ENCODE data around the gene IREB2. TPM values are rescaled to one million over a fixed set of nuclear protein-coding genes. Genes with fewer than 3 reads are reported as not detected.

IREB2 gene
- total RNA-seq, 1 experiment from 2014 or later, result 6.5 TPM

DNA sequence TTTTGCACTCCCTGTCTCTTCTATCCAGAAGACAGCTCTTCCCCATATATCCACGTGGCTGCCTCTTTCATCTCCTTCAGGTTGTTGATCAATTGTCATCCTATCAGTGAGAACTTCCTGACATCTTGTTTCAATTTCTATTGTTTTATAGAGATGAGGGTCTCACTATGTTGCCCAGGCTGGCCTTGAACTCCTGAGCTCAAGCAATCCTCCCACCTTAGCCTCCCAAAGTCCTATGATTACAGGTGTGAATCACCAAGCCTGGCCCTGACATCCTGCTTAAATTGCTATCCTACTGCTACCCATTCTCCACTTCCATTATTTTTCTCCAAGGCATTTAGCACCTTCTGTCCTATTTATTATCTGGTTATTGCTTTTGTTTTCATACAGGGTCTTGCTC is 44.9 kb upstream of the IREB2 start:
- H3F3A ChIP-seq (ENCODE audit: low read length, unreplicated experiment), result no peaks in the 10 kb centered on the region
- DNase-seq (no peak), ATAC-seq (no peak)
- H3K4me3 ChIP-seq (ENCODE audit: low read length), result no peak overlapping the region
- H3K27me3 ChIP-seq (ENCODE audit: low read length), result 0 out of 2 replicates have a peak, but pooled peaks cover 12% of the 10 kb centered on the region
- TF ChIP-seq EZH2phosphoT487 (IDR thresholded peaks at IDR 0.05; ENCODE audit: borderline replicate concordance, low read length) (no peak), EZH2 (IDR thresholded peaks at IDR 0.05; ENCODE audit: low read length, unreplicated experiment) (no peak)
- TF ChIP-seq, protein P1, sequence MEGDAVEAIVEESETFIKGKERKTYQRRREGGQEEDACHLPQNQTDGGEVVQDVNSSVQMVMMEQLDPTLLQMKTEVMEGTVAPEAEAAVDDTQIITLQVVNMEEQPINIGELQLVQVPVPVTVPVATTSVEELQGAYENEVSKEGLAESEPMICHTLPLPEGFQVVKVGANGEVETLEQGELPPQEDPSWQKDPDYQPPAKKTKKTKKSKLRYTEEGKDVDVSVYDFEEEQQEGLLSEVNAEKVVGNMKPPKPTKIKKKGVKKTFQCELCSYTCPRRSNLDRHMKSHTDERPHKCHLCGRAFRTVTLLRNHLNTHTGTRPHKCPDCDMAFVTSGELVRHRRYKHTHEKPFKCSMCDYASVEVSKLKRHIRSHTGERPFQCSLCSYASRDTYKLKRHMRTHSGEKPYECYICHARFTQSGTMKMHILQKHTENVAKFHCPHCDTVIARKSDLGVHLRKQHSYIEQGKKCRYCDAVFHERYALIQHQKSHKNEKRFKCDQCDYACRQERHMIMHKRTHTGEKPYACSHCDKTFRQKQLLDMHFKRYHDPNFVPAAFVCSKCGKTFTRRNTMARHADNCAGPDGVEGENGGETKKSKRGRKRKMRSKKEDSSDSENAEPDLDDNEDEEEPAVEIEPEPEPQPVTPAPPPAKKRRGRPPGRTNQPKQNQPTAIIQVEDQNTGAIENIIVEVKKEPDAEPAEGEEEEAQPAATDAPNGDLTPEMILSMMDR (conservative IDR thresholded peaks at IDR 0.05; ENCODE audit: low read depth, low read length), result no peak
- H3K9me3 ChIP-seq (ENCODE audit: low read length), result no peaks in the 10 kb centered on the region
- no peak overlapping the region for H2AFZ ChIP-seq (ENCODE audit: low read length)
- no peaks in the 10 kb centered on the region for H4K20me1 ChIP-seq (ENCODE audit: low read length)
- no peaks in the 10 kb centered on the region for H3K79me2 ChIP-seq (ENCODE audit: low read length)
- no peaks in the 10 kb centered on the region for H3K4me1 ChIP-seq (ENCODE audit: insufficient read depth, low read length)
- no peak overlapping the region for H3K27ac ChIP-seq (ENCODE audit: low read length)
- no peaks in the 10 kb centered on the region for H3K36me3 ChIP-seq (ENCODE audit: low read depth, low read length)
- ChIA-PET POLR2A (ENCODE audit: unreplicated experiment) (no interaction called here), CTCF (no interaction called here)
- H3K9ac ChIP-seq (ENCODE audit: low read length), result no peak overlapping the region
- no peaks in the 10 kb centered on the region for H3K9me2 ChIP-seq (replicated peaks; ENCODE audit: low read length)
- H3K4me2 ChIP-seq (ENCODE audit: low read length), result no peak overlapping the region
- BruUV-seq (replicated peaks), result no TSS peak
- intact Hi-C loops (cut with micrococcal nuclease), result no loop called here

DNA sequence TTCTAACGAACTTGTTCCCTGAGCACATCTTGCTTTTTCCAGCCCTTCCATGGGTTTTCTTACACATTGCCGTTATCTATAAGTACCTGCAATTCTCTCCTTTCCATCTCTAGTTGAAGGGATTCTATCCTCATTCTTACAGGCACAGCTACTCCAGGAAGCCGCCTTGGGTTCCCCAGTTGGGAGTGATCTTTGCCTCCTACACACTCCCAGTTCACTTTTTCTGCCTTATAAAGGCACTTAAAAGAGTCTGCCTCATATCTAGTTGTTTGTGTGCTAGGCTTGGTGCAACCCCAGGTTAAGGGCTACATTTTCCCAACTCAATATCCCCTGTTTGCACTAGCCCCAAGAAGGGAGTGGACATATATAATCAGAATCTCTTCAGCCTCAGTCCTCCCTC is 44.0 kb upstream of the IREB2 start:
- ATAC-seq (no peak), DNase-seq (no peak)
- Histone ChIP-seq H3K36me3 (ENCODE audit: low read depth, low read length) (no peaks in the 10 kb centered on the region), H3K4me1 (ENCODE audit: insufficient read depth, low read length) (no peaks in the 10 kb centered on the region), H3F3A (ENCODE audit: low read length, unreplicated experiment) (no peaks in the 10 kb centered on the region), H3K79me2 (ENCODE audit: low read length) (no peaks in the 10 kb centered on the region), H3K9me2 (replicated peaks; ENCODE audit: low read length) (no peaks in the 10 kb centered on the region), H3K27me3 (ENCODE audit: low read length) (0 out of 2 replicates have a peak, but pooled peaks cover 8% of the 10 kb centered on the region), H3K4me3 (ENCODE audit: low read length) (no peak overlapping the region), H2AFZ (ENCODE audit: low read length) (no peak overlapping the region), H3K4me2 (ENCODE audit: low read length) (no peak overlapping the region), H4K20me1 (ENCODE audit: low read length) (no peaks in the 10 kb centered on the region), H3K9ac (ENCODE audit: low read length) (no peak overlapping the region), H3K27ac (ENCODE audit: low read length) (no peak overlapping the region), H3K9me3 (ENCODE audit: low read length) (no peaks in the 10 kb centered on the region)
- CTCF ChIA-PET, result no interaction called here
- no TSS peak for BruUV-seq (replicated peaks)
- intact Hi-C loops (cut with micrococcal nuclease), result no loop called here
- TF ChIP-seq EZH2 (IDR thresholded peaks at IDR 0.05; ENCODE audit: low read length, unreplicated experiment) (no peak), EZH2phosphoT487 (IDR thresholded peaks at IDR 0.05; ENCODE audit: borderline replicate concordance, low read length) (no peak)
- TF ChIP-seq, protein P1 (conservative IDR thresholded peaks at IDR 0.05; ENCODE audit: low read depth, low read length), result no peak
- POLR2A ChIA-PET (ENCODE audit: unreplicated experiment), result no interaction called here

DNA sequence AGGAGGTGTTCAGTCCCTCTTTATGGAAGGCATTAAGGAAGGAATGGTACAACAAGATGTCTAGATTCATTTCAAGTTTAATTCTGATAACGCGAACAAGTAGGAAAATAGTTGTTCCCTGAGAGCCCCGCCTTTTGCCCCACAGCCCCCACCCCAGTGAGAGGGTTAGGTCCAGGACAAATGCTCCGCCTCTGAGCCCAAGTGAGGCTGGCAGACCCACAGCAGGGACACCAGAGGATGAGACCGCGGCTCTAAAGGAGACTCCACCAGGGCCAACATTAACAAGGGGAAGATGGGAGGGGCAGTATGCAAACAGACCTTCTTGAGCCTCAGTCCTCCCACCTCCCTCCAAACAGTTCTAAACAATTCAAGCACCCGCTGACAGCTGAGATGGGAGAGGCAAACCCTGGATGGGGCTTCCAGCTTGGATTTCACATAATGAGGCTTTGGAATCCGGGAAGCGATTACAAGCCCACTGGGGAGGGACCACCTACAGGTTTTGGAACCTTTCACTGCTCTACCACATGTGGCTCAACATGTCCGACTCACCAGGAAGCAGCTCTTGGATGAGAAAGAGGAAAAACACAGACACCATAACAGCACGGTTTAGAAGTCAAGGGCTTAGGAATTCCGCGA is 42.9 kb upstream of the IREB2 start:
- Histone ChIP-seq H3K36me3 (ENCODE audit: low read depth, low read length) (no peaks in the 10 kb centered on the region), H3F3A (ENCODE audit: low read length, unreplicated experiment) (no peaks in the 10 kb centered on the region), H3K4me1 (ENCODE audit: insufficient read depth, low read length) (no peaks in the 10 kb centered on the region), H4K20me1 (ENCODE audit: low read length) (no peaks in the 10 kb centered on the region), H3K9me3 (ENCODE audit: low read length) (no peaks in the 10 kb centered on the region), H3K4me2 (ENCODE audit: low read length) (no peak overlapping the region), H3K9me2 (replicated peaks; ENCODE audit: low read length) (no peaks in the 10 kb centered on the region), H3K27me3 (ENCODE audit: low read length) (no peaks in the 10 kb centered on the region), H2AFZ (ENCODE audit: low read length) (no peak overlapping the region), H3K9ac (ENCODE audit: low read length) (no peak overlapping the region), H3K27ac (ENCODE audit: low read length) (no peak overlapping the region), H3K79me2 (ENCODE audit: low read length) (no peaks in the 10 kb centered on the region), H3K4me3 (ENCODE audit: low read length) (no peak overlapping the region)
- BruUV-seq (replicated peaks), result no TSS peak
- CTCF ChIA-PET, result interaction anchor here (0.7 kb wide), 1 partner anchor 12 kb away, joined by 14 read pairs; no protein-coding TSS in a partner anchor
- intact Hi-C loops (cut with micrococcal nuclease), result no loop called here
- TF ChIP-seq EZH2phosphoT487 (IDR thresholded peaks at IDR 0.05; ENCODE audit: borderline replicate concordance, low read length) (no peak), EZH2 (IDR thresholded peaks at IDR 0.05; ENCODE audit: low read length, unreplicated experiment) (no peak)
- TF ChIP-seq, protein P1 (conservative IDR thresholded peaks at IDR 0.05; ENCODE audit: low read depth, low read length), result no peak
- POLR2A ChIA-PET (ENCODE audit: unreplicated experiment), result no interaction called here
- no peak for DNase-seq
- ATAC-seq, result no peak
